Endothelial cell of umbilical vein (primary cell): ENCODE results near the gene CHPF2. TPM values are rescaled to one million over a fixed set of nuclear protein-coding genes. Genes with fewer than 3 reads are reported as not detected.

ENCODE experiments used
- BruUV-seq: library from RNA; stranded (reverse); fragments of 400-500 nt; replicated peaks from 2 replicates; lab custom pipeline; 2021; lab: Mats Ljungman, UMichigan
- CTCF ChIA-PET: fragments of 300-600, 350-600 bp; sonication (Branson Sonifier 250); formaldehyde crosslinking; loops from one replicate; lab custom pipeline; 2021; ENCODE audit warnings: antibody characterized with exemption, inconsistent platforms; lab: Charles Lee
- POLR2A ChIA-PET: fragments of 300-600, 350-600 bp; sonication (Branson Sonifier 250); formaldehyde crosslinking; loops from one replicate; lab custom pipeline; 2021; ENCODE audit warnings: antibody characterized with exemption, inconsistent platforms; lab: Charles Lee
- DNase-seq: peaks from one replicate; pipeline ENCODE4 v3.0.0-alpha.2; 2011; ENCODE audit warnings: low read depth, low spot score
- FAIRE-seq: peaks from 2 replicates; lab custom pipeline; 2011; peaks lifted over from hg19 to GRCh38; lab: Jason Lieb, UNC
- H2AFZ ChIP-seq: 2 replicates; pipeline ENCODE4 v1.6.0; 2012; ENCODE audit warnings: low read depth, low read length, control low read depth, inconsistent platforms
- H3K27ac ChIP-seq: 2 replicates; pipeline ENCODE4 v1.5.1; 2011; ENCODE audit warnings: low read depth, mild to moderate bottlenecking, control low read depth, low read length, moderate library complexity; ENCODE audit not compliant: insufficient read depth
- H3K27me3 ChIP-seq, 2 experiments: 2 replicates each; pipeline versions ENCODE4 v1.6.0 to v1.6.1; 2011; ENCODE audit warnings: low read length in 2 of 2, mixed read lengths in 1 of 2; ENCODE audit not compliant: control insufficient read depth in 2 of 2, insufficient read depth in 2 of 2
- H3K36me3 ChIP-seq, 2 experiments: 2 replicates in 1 of 2; 3 replicates in 1 of 2; pipeline ENCODE4 v1.5.1; 2011; ENCODE audit warnings: low read length in 2 of 2, mild to moderate bottlenecking in 1 of 2, moderate library complexity in 1 of 2; ENCODE audit not compliant: control insufficient read depth in 2 of 2, insufficient read depth in 2 of 2; ENCODE audit errors: extremely low read depth in 1 of 2
- H3K4me1 ChIP-seq: 3 replicates; pipeline ENCODE4 v1.5.1; 2011; ENCODE audit warnings: mild to moderate bottlenecking, low read length; ENCODE audit not compliant: control insufficient read depth, insufficient read depth; ENCODE audit errors: extremely low read depth
- H3K4me2 ChIP-seq: 2 replicates; pipeline ENCODE4 v1.6.1; 2011; ENCODE audit warnings: low read length, control low read depth, mixed read lengths; ENCODE audit not compliant: insufficient read depth
- H3K4me3 ChIP-seq, 3 experiments: fragments of 200-600 bp in 1 of 3; sonication (generic), shearing (Covaris generic) in 1 of 3; replicated peaks in 1 of 3; 2 replicates each; pipeline ENCODE4 v1.5.1; 2011 to 2016; ENCODE audit warnings: control low read depth in 3 of 3, low read length in 3 of 3, mild to moderate bottlenecking in 2 of 3, inconsistent platforms in 1 of 3, low read depth in 1 of 3, moderate library complexity in 1 of 3; ENCODE audit not compliant: insufficient read depth in 1 of 3
- H3K79me2 ChIP-seq: 2 replicates; pipeline ENCODE4 v1.6.0; 2012; ENCODE audit warnings: low read length, inconsistent platforms; ENCODE audit not compliant: control insufficient read depth, insufficient read depth
- H3K9ac ChIP-seq: replicated peaks from 2 replicates; pipeline ENCODE3; 2011; ENCODE audit warnings: low read length, control low read depth; ENCODE audit not compliant: insufficient read depth; ENCODE audit errors: extremely low read depth
- H3K9me1 ChIP-seq: replicated peaks from 3 replicates; pipeline ENCODE4 v1.6.0; 2011; ENCODE audit warnings: mild to moderate bottlenecking, low read length; ENCODE audit not compliant: control insufficient read depth, insufficient read depth; ENCODE audit errors: extremely low read depth
- H3K9me3 ChIP-seq: replicated peaks from 2 replicates; pipeline ENCODE4 v1.5.1; 2012; ENCODE audit warnings: low read length, inconsistent platforms; ENCODE audit not compliant: control insufficient read depth, insufficient read depth
- H4K20me1 ChIP-seq: replicated peaks from 2 replicates; pipeline ENCODE3; 2011; ENCODE audit warnings: mild to moderate bottlenecking, low read length; ENCODE audit not compliant: control insufficient read depth, insufficient read depth; ENCODE audit errors: extremely low read depth
- FOS ChIP-seq: IDR thresholded peaks from 2 replicates; pipeline ENCODE4 v1.6.1; 2011; ENCODE audit warnings: mild to moderate bottlenecking, low read length, moderate library complexity, borderline replicate concordance; ENCODE audit not compliant: insufficient read depth
- JUN ChIP-seq: IDR thresholded peaks from 2 replicates; pipeline ENCODE4 v1.6.1; 2011; ENCODE audit warnings: borderline replicate concordance, low read depth; ENCODE audit not compliant: insufficient read length, insufficient read depth
- MYC ChIP-seq: IDR thresholded peaks from one replicate; pipeline ENCODE4 v1.6.1; 2011; ENCODE audit warnings: mild to moderate bottlenecking, low read depth, low read length
- POLR2A ChIP-seq: IDR thresholded peaks from 2 replicates; pipeline ENCODE4 v1.6.1; 2012; ENCODE audit warnings: low read depth, mild to moderate bottlenecking, control low read depth, low read length
- POLR2AphosphoS5 ChIP-seq: IDR thresholded peaks from 2 replicates; pipeline ENCODE4 v1.6.1; 2012; ENCODE audit warnings: low read depth, mild to moderate bottlenecking, control low read depth, low read length, moderate library complexity; ENCODE audit not compliant: insufficient read depth
- dilution Hi-C: fragments of 300-500 bp; cut with MboI; formaldehyde crosslinking; loops from one replicate; pipeline ENCODE4 v1.15.0; 2019; ENCODE audit warnings: low sequenced_read_pairs; ENCODE audit not compliant: extremely low pct_ligation_motif_present
- intact Hi-C: fragments of 100-400 bp; cut with micrococcal nuclease; formaldehyde crosslinking; loops from one replicate; pipeline ENCODE4 v1.10.0; 2022
- polyA plus RNA-seq, 4 experiments: library from polyadenylated mRNA; depleted of rRNA in 3 of 4; stranded (reverse) in 3 of 4; unstranded in 1 of 4; fragments of >200 nt; gene quantifications; 2 replicates each; pipeline versions ENCODE4 v1.2.1 to v1.2.3, GENCODE V29; 2011 to 2012; ENCODE audit warnings: missing spikeins in 1 of 4
- total RNA-seq: library from RNA; stranded (reverse); gene quantifications from 2 replicates; pipeline ENCODE4 v1.2.3, GENCODE V29; 2021
- TF ChIP-seq, protein P1 (sequence below): IDR thresholded peaks from 2 replicates; pipeline ENCODE4 v1.6.1; 2011; ENCODE audit not compliant: insufficient read depth, insufficient read length
- TF ChIP-seq, protein P2 (sequence below), 2 donors: IDR thresholded peaks; 1 replicate in 1 of 2; 2 replicates in 1 of 2; pipeline ENCODE4 v1.5.1; 2011; ENCODE audit warnings: low read length in 2 of 2, mild to moderate bottlenecking in 2 of 2, moderate library complexity in 2 of 2, control low read depth in 1 of 2, inconsistent platforms in 1 of 2, low read depth in 1 of 2; ENCODE audit not compliant: insufficient read depth in 1 of 2; ENCODE audit errors: extremely low read depth in 1 of 2

Gene CHPF2
- total and polyA plus RNA-seq, 2 donors (not counting 3 experiments of a cell fraction or from before 2014, with no cell fraction given): 72.8 to 75.0 TPM

DNA sequence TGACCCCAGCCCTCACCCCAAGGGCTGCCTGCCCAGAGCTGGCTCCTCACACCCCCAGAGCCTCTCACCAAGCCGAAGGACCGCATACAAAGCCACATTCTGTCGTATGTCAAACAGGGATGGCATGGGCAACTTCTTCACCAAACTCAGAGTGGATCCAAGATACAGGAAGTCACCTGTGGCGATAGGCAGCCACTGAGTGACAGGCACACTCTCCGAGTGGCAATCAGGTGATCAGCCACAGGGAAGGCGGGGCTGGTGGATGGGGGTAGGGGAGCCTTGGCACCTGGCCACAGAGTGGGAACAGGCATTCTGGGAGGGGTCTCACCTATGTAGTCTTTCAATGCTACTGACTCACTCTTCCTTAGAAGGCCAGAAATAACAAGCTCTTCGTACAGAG lies 38.1 kb upstream of the CHPF2 start:
- Histone ChIP-seq H3K79me2 (no peaks in the 10 kb centered on the region), H2AFZ (no peak overlapping the region), H3K27me3 (peaks cover 13 to 15% of the 10 kb centered on the region in 2 experiments), H4K20me1 (no peaks in the 10 kb centered on the region), H3K4me2 (no peak overlapping the region), H3K36me3 (no peaks in the 10 kb centered on the region), H3K4me3 (no peak overlapping the region), H3K4me1 (no peaks in the 10 kb centered on the region), H3K9me1 (no peaks in the 10 kb centered on the region), H3K9me3 (no peaks in the 10 kb centered on the region), H3K27ac (no peak overlapping the region), H3K9ac (no peak overlapping the region)
- ChIA-PET POLR2A (no interaction called here), CTCF (interaction anchor here (0.6 kb wide), 1 partner anchor 31 kb away, joined by 3 read pairs; no protein-coding TSS in a partner anchor)
- dilution Hi-C loops: no loop called here
- intact Hi-C loops: no loop called here
- FAIRE-seq (no peak), DNase-seq (no peak)
- no TSS peak for BruUV-seq
- TF ChIP-seq JUN: no peak
- TF ChIP-seq FOS: no peak
- TF ChIP-seq POLR2AphosphoS5: no peak
- no peak for TF ChIP-seq POLR2A
- TF ChIP-seq, protein P1, sequence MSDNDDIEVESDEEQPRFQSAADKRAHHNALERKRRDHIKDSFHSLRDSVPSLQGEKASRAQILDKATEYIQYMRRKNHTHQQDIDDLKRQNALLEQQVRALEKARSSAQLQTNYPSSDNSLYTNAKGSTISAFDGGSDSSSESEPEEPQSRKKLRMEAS: no peak
- TF ChIP-seq MYC: no peak

DNA sequence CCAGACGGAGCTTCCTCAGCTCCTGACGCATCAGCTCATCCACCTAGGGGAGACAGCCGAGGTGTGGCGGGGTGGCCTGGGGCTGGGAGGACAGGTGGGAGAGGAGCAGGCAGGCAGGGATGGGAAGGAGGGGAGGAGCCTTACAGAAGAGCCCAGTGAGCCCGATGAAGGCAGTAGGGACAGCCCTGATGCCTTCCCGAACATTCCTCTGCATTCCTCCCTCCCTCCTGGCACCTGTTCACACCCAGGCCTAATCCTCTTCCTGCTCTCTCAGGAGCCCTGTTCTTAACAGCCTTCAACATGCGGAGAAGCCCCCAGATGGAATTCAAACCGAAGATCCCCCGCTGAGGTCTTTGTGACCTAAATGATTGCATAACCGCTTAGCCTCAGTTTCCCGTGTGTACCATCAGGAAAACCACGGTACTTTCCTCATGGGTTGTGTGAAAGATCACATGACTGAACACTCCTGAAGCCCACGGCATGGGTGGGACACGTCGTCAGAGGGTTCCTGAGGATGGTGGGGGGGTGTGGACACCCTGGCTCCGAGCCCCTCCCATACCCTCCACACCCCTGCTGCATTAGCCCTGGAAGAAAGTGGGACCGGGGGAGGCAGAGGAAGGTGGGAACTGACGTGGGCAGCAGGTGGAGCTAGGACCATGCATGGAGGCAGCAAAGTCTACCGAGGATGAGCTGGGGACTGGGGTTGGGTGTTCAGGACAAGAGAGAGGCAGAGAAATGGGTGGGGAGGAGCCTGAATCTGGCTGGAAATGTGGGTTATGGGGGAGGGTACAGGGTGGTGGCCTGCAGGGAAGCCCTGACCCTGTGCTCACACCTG lies 36.5 kb upstream of the CHPF2 start:
- H3K9ac ChIP-seq: no peak overlapping the region
- H3K27me3 ChIP-seq: peaks cover 5 to 6% of the 10 kb centered on the region in 2 experiments
- POLR2A ChIA-PET: no interaction called here
- FAIRE-seq (no peak), DNase-seq (no peak)
- H4K20me1 ChIP-seq: no peaks in the 10 kb centered on the region
- CTCF ChIA-PET: no interaction called here
- no TSS peak for BruUV-seq
- no peak overlapping the region for H3K27ac ChIP-seq
- H3K36me3 ChIP-seq: no peaks in the 10 kb centered on the region
- no peak for TF ChIP-seq POLR2AphosphoS5
- no peak for TF ChIP-seq POLR2A
- TF ChIP-seq, protein P2, sequence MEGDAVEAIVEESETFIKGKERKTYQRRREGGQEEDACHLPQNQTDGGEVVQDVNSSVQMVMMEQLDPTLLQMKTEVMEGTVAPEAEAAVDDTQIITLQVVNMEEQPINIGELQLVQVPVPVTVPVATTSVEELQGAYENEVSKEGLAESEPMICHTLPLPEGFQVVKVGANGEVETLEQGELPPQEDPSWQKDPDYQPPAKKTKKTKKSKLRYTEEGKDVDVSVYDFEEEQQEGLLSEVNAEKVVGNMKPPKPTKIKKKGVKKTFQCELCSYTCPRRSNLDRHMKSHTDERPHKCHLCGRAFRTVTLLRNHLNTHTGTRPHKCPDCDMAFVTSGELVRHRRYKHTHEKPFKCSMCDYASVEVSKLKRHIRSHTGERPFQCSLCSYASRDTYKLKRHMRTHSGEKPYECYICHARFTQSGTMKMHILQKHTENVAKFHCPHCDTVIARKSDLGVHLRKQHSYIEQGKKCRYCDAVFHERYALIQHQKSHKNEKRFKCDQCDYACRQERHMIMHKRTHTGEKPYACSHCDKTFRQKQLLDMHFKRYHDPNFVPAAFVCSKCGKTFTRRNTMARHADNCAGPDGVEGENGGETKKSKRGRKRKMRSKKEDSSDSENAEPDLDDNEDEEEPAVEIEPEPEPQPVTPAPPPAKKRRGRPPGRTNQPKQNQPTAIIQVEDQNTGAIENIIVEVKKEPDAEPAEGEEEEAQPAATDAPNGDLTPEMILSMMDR (IDR thresholded peaks at IDR 0.05; ENCODE audit: extremely low read depth in 1 of 2, insufficient read depth in 1 of 2, low read depth in 1 of 2, low read length in 2 of 2): no peak
- intact Hi-C loops (no loop called here), dilution Hi-C loops (no loop called here)
- H3K4me1 ChIP-seq: no peaks in the 10 kb centered on the region
- H3K79me2 ChIP-seq: no peaks in the 10 kb centered on the region
- H3K9me1 ChIP-seq: no peaks in the 10 kb centered on the region
- H2AFZ ChIP-seq: no peak overlapping the region
- H3K4me3 ChIP-seq: no peak overlapping the region
- H3K9me3 ChIP-seq: no peaks in the 10 kb centered on the region
- H3K4me2 ChIP-seq: no peak overlapping the region
